GM20000 (cell line): Measurements from ENCODE around the gene KRT85.
"Not testable (repeated sequence)": the region's sequence is repeated elsewhere in the genome, so short reads cannot be mapped to it uniquely, and the experiment has no call there.

Experiments used
- DNase-seq: peaks from one replicate; pipeline ENCODE4 v3.0.0; 2012; ENCODE audit warnings: low spot score
- TF ChIP-seq, protein P1 (sequence below): IDR thresholded peaks from 2 replicates; pipeline ENCODE4 v1.5.1; 2012; ENCODE audit warnings: mild to moderate bottlenecking, control low read depth; ENCODE audit errors: extremely low read depth, missing control alignments

The KRT85 gene

DNA sequence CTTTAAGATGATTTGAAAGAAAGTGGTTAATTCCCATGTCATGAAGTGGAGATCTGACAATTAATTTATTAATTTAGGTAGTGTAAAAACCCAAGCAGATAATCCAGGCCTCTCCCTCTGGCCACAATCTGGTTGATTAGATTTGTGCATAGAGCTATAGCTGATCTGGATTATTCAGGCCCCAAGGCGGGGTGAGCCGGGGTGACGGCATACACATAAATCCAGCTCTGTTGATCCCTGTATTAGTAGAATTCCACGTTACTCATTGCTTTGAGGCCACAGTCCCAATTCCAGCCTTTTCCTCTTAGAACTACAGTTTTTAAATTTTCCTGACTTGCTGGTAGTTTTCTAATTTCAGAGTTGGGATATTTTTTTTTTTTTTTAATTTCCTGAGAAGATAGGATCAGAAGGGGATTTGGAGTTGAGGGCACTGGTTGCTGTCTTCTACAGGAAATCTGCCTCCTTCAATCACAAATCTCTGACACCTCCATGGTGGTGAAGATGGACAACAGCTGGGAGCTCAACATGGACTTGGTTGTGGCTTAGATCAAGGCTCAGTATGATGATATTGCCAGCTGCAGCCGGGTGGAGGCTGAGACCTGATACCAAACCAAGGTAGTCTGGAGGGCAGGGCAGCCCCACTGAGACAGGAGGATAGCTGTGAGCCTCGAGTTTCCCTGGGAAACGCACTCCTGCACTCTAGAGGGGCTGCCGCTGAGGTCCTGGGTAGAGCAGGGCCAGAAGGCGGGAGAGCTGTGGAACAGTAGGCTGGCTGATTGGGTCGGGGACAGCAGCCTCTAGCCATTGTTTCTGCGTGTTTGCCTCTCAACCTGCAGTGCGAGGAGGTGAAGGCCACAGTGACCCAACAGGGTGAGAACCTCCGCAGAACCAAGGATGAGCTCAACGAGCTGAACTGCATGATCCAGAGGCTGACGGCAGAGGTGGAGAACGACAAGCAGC is 19.4 kb downstream of the KRT85 start:
- TF ChIP-seq, protein P1, sequence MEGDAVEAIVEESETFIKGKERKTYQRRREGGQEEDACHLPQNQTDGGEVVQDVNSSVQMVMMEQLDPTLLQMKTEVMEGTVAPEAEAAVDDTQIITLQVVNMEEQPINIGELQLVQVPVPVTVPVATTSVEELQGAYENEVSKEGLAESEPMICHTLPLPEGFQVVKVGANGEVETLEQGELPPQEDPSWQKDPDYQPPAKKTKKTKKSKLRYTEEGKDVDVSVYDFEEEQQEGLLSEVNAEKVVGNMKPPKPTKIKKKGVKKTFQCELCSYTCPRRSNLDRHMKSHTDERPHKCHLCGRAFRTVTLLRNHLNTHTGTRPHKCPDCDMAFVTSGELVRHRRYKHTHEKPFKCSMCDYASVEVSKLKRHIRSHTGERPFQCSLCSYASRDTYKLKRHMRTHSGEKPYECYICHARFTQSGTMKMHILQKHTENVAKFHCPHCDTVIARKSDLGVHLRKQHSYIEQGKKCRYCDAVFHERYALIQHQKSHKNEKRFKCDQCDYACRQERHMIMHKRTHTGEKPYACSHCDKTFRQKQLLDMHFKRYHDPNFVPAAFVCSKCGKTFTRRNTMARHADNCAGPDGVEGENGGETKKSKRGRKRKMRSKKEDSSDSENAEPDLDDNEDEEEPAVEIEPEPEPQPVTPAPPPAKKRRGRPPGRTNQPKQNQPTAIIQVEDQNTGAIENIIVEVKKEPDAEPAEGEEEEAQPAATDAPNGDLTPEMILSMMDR = no peak
- no peak for DNase-seq

DNA sequence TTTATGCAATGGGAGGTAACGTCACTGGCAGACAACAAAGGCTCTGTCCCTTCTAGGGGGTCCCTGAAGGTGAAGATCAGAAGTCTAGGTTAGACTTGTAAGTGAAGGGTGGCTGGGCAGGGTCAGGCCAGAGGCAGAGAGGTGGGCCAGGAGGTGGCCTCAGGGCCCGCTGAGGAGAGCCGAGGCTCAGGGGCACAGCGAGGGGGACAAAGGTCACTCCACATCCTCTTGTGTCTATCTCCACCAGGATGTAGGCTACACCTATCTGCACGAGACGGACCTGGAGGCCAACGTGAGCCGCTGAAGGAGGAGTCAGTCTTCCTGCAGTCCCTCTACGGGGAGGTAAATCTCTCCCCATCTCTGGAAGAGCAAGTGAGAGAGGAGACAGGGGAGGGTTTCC is 20.3 kb downstream of the KRT85 start:
- TF ChIP-seq, protein P1 = no peak
- DNase-seq = no peak

DNA sequence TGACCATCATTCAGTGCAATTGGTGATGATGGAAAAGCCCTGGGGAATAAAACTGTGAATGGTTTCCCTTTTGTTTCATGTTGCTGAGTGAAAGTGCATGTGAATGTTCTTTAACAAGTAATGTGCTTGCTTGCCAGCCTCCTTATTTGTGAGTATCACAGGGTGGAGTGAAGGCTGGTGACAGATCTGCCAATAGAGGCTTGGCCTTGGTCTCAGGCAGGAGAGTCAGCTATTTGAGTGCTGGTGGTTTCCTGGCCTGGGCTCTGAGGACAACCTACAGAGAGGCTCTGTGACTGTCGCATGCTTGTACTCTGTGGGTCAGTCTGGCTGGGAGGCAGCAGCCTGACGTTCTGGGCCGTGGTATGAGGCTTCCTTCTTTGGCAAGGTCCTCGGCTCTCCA is 20.7 kb downstream of the KRT85 start:
- no peak for DNase-seq

DNA sequence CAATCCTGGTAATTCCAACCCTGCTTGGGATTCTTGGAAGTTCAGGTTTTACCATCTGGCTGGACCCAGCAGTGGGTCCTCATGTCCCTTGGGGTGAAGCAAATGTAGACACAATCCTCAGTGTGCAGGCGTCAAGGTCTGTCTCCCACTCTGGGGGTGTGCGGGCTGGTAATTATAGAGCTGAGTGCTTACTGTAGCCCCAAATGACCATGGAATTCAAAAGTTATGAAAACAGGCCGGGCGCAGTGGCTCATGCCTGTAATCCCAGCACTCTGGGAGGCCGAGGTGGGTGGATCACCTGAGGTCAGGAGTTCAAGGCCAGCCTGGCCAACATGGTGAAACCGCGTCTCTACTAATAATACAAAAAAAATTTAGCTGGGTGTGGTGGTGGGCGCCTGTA is 22.2 kb downstream of the KRT85 start:
- not testable (repeated sequence) for DNase-seq

More for the DNA sequence above, 20.7 kb downstream of the KRT85 start:
- TF ChIP-seq, protein P1 = no peak

DNA sequence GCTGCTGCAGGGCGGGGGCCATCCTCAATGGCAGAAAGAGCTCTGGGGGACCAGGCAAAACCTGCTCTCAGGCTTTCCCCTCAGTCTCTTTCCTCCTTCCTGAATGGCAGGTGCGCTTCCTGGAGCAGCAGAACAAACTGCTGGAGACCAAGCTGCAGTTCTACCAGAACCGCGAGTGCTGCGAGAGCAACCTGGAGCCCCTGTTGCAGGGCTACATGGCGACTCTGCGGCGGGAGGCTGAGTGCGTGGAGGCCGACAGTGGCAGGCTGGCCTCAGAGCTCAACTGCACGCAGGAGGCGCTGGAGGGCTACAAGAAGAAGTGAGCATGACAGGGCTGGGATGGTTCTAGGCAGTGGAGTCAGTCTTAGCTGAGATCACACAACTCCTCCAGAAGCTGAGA is 23.2 kb downstream of the KRT85 start:
- TF ChIP-seq, protein P1 = no peak
- no peak for DNase-seq

DNA sequence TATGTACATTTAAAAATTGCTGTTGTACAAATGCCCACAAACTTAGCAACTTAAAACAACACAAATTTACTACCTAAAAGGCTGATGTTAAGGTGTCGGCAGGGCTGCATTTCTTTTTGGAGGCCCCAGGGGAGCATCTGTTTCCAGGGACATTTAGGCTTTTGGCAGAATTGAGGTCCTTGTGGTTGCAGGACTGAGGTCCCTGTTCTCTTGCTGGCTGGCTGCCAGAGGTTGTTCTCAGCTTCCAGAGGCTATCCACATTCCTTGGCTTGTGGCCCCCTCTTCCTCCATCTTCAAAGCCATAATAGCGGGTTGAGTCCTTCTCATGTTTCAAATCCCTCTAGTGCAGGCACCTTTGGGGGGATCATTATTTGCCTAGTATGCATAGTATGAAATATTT is 23.7 kb downstream of the KRT85 start:
- TF ChIP-seq, protein P1 = no peak
- no peak for DNase-seq

DNA sequence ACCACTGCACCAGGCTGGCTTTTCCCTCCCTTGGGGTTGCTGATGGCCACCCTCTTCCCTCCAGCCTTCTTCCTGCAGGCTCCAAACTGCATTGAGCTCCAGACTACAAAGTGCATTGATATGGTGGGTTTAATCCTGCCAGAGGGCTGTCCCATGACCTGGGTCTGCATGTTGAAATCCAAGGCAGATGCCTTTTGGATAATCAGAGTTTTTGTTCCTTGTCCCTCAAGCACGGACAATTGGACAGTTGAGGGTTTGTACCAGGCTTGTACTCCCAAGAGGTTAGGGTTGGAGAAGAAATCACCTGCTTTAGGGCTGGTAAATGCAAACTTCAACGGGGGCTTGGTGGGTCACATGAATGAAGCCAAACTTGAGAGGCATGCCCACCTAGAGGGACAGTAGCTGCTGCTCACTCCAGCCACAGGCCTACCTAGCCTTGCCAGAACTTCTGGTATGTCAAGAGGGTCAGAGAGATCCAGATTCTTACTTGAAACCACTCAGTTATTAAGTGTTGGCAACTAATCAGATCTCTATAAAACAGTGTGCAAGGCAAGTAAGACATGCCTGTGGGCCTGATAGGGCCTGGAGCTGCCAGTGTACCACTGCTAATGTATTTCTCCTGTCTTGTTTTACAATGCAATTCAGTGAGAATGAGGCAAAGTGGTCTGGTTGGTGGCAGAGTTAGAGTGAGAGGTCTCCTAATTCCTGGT is 24.3 kb downstream of the KRT85 start:
- TF ChIP-seq, protein P1 = no peak
- no peak for DNase-seq
